ENCODE results near the gene DSCAML1.

Gene DSCAML1

DNA sequence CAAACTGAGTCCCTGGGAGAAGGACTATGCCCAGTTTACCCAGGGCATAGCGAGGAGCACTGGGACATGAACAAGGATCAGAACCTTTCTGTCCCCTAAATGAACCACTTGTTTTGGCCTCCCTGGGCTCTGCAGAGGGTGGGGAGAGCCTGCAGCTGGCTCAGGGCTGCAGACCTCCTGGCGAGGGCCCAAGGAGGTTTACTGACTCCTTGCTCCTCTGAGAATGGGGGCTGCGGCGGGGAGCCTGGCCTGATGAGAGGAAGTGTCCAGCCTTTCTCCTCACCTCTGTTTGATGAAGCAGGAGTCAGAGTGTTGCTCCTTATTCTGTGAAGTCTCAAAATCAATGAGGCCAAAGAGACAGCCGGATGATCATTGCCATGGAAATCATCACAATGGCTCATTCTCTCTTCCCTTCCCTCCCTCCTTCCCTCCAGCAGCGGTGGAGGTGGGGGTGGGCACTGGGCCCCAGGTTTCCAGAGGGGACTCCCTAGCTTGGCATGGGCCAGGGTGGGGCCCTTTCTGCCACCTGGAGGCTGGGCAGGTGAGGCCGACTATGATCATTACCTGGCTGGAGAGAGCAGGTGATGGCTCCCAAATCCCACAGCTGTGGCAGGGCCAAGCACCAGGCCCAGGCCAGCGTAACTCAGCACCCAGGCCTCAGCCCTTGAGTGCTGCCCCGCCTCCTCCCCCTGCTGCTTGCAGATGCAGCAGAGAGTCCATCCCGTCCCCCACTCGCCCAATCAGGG lies 299.6 kb downstream of the DSCAML1 start:
- TF ChIP-seq SIN3A (IDR thresholded peaks at IDR 0.05; ENCODE audit: borderline replicate concordance, insufficient read depth, low read length) (no peak), TAF1 (IDR thresholded peaks at IDR 0.05; ENCODE audit: borderline replicate concordance, insufficient read depth, low read length) (no peak), FOXP2 (optimal IDR thresholded peaks at IDR 0.05; ENCODE audit: borderline replicate concordance, extremely low read depth, extremely low read length, insufficient read depth) (no peak), POLR2AphosphoS5 (IDR thresholded peaks at IDR 0.05; ENCODE audit: low read depth, low read length) (no peak)
- TF ChIP-seq, protein P1, sequence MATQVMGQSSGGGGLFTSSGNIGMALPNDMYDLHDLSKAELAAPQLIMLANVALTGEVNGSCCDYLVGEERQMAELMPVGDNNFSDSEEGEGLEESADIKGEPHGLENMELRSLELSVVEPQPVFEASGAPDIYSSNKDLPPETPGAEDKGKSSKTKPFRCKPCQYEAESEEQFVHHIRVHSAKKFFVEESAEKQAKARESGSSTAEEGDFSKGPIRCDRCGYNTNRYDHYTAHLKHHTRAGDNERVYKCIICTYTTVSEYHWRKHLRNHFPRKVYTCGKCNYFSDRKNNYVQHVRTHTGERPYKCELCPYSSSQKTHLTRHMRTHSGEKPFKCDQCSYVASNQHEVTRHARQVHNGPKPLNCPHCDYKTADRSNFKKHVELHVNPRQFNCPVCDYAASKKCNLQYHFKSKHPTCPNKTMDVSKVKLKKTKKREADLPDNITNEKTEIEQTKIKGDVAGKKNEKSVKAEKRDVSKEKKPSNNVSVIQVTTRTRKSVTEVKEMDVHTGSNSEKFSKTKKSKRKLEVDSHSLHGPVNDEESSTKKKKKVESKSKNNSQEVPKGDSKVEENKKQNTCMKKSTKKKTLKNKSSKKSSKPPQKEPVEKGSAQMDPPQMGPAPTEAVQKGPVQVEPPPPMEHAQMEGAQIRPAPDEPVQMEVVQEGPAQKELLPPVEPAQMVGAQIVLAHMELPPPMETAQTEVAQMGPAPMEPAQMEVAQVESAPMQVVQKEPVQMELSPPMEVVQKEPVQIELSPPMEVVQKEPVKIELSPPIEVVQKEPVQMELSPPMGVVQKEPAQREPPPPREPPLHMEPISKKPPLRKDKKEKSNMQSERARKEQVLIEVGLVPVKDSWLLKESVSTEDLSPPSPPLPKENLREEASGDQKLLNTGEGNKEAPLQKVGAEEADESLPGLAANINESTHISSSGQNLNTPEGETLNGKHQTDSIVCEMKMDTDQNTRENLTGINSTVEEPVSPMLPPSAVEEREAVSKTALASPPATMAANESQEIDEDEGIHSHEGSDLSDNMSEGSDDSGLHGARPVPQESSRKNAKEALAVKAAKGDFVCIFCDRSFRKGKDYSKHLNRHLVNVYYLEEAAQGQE (IDR thresholded peaks at IDR 0.05; ENCODE audit: insufficient read depth in 1 of 2, low read depth in 2 of 2, low read length in 2 of 2), result no peak

DNA sequence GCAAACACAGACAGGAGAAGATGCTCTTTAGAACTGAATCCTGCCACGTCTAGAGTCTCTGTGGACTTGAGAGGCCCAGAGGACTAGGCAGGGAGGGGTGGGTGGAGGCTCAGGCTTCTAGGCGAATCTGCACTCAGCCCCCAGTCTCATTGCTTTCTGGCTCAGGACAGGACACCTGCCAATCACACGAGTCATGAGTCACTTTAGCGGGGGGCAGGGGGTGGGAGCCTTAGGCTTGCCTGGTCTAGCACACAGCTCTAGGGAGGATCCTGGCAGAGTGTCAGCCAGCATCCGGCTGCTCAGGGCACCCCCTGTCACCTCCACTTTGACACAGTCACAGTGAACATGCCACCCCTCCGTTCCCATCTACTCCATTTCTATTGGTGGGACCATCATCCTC lies 301.7 kb downstream of the DSCAML1 start:
- TF ChIP-seq TAF1 (IDR thresholded peaks at IDR 0.05; ENCODE audit: borderline replicate concordance, insufficient read depth, low read length), result no peak
- TF ChIP-seq FOXP2 (optimal IDR thresholded peaks at IDR 0.05; ENCODE audit: borderline replicate concordance, extremely low read depth, extremely low read length, insufficient read depth), result no peak
- no peak for TF ChIP-seq SIN3A (IDR thresholded peaks at IDR 0.05; ENCODE audit: borderline replicate concordance, insufficient read depth, low read length)

DNA sequence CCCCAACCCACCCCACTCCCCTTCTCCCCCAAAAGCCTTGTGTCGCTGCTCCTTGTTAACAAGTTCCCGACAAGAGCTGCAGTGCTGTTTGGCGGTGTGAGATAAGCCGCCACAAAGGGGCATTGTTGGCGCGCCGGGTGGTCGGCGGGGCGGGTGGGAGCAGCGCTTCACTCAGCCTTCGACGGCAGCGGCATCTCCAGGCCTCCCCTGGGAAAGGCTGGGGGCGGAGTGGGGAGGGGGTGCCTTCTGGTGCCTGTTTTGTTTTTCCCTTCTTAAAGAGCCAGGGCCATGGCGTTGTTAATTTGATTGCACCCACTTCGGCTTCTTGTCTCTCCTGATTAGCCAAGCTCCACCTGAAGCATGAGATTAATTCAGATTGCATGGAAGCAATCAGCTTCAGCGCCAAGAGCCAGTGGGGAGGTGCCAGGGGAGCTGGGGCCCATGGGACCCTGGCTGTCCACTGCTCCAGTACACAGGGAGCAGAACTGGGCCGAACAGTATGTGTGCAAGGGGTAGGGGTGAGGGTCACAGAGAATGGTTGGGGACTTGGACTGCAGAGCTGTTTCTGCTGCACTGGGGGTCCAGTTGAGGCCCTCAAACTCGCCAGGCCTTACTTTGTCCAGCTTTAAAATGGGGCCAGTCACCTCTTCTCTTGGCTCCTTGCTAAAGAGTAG lies 304.3 kb downstream of the DSCAML1 start:
- no peak for TF ChIP-seq POLR2AphosphoS5 (IDR thresholded peaks at IDR 0.05; ENCODE audit: low read depth, low read length)
- no peak for TF ChIP-seq SIN3A (IDR thresholded peaks at IDR 0.05; ENCODE audit: borderline replicate concordance, insufficient read depth, low read length)
- TF ChIP-seq, protein P1 (IDR thresholded peaks at IDR 0.05; ENCODE audit: insufficient read depth in 1 of 2, low read depth in 2 of 2, low read length in 2 of 2), result no peak
- no peak for TF ChIP-seq FOXP2 (optimal IDR thresholded peaks at IDR 0.05; ENCODE audit: borderline replicate concordance, extremely low read depth, extremely low read length, insufficient read depth)
- no peak for TF ChIP-seq TAF1 (IDR thresholded peaks at IDR 0.05; ENCODE audit: borderline replicate concordance, insufficient read depth, low read length)

DNA sequence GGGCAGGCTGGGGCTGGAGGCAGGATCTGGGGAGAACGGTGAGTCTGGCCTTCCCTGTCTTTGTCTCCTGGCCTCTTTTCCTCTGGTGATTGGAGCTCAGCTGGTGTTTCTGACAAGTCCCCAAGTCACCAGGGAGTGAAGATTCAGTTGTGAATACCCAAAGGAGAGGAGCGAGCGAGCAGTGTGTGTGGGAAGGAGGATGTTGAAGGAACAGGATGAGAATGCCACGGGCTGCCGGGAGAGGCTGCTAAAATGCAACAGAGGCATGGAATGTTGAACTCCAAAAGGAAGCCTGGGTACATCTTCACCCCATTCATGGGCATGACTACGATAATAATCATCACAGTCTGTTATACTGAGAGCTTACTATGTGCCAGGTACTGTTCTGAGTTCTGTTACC lies 306.1 kb downstream of the DSCAML1 start:
- TF ChIP-seq FOXP2 (optimal IDR thresholded peaks at IDR 0.05; ENCODE audit: borderline replicate concordance, extremely low read depth, extremely low read length, insufficient read depth) (no peak), TAF1 (IDR thresholded peaks at IDR 0.05; ENCODE audit: borderline replicate concordance, insufficient read depth, low read length) (no peak), SIN3A (IDR thresholded peaks at IDR 0.05; ENCODE audit: borderline replicate concordance, insufficient read depth, low read length) (no peak), POLR2AphosphoS5 (IDR thresholded peaks at IDR 0.05; ENCODE audit: low read depth, low read length) (no peak)
- TF ChIP-seq, protein P1 (IDR thresholded peaks at IDR 0.05; ENCODE audit: insufficient read depth in 1 of 2, low read depth in 2 of 2, low read length in 2 of 2), result no peak

DNA sequence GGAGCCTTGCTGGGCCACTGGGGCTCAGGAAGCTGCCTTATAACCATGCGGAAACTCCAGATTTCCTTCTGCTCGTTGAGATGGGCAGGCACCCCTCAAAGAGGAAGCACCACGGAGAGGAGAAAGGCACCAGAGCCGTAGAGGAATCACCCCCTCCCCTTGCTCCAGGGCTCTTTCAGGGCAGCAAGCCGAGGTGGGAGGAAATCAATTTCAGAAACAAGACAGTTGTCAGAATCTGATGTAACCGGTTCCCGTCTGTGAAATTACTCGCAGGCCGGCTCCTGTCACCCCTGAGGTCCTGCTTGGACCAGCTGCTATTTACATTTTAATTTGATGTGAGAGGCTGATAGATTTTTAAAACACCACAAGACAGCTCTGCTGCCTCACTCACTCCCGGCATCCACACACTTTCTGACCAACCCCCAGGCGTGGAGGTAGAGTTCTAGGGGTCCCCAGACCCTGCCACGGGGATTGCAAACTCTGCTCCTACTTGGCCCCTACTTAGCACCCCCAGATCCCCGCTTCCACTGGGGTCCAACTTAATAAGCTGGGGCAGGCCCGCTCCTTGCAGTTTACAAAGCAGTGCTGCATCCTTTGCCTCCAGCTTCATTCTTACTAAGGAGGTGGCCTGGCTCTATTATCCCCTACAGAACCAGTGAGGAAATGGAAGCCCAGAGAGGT lies 306.9 kb downstream of the DSCAML1 start:
- TF ChIP-seq POLR2AphosphoS5 (IDR thresholded peaks at IDR 0.05; ENCODE audit: low read depth, low read length) (no peak), FOXP2 (optimal IDR thresholded peaks at IDR 0.05; ENCODE audit: borderline replicate concordance, extremely low read depth, extremely low read length, insufficient read depth) (no peak), TAF1 (IDR thresholded peaks at IDR 0.05; ENCODE audit: borderline replicate concordance, insufficient read depth, low read length) (no peak), SIN3A (IDR thresholded peaks at IDR 0.05; ENCODE audit: borderline replicate concordance, insufficient read depth, low read length) (no peak)
- TF ChIP-seq, protein P1 (IDR thresholded peaks at IDR 0.05; ENCODE audit: insufficient read depth in 1 of 2, low read depth in 2 of 2, low read length in 2 of 2), result no peak
